OCI-LY3 (cell line): ENCODE data around the gene ARHGEF11.

Experiments used
- H2AFZ ChIP-seq: fragments of 200-600, 300-600 bp; shearing (Covaris generic); 2 replicates; pipeline ENCODE4 v1.6.0; 2014; ENCODE audit warnings: antibody characterized with exemption, low read depth, low read length
- H3K27ac ChIP-seq: fragments of 200-600, 300-600 bp; sonication (generic); 2 replicates; pipeline ENCODE4 v1.5.1; 2014; ENCODE audit warnings: mild to moderate bottlenecking, low read length, moderate library complexity, mixed read lengths
- H3K27me3 ChIP-seq: fragments of 200-600, 300-600 bp; sonication (generic); 2 replicates; pipeline ENCODE4 v1.6.1; 2014; ENCODE audit warnings: low read depth, low read length, mixed read lengths
- H3K36me3 ChIP-seq: fragments of 200-600, 300-600 bp; sonication (generic); replicated peaks from 2 replicates; pipeline ENCODE3; 2014; ENCODE audit warnings: low read depth, low read length, mixed read lengths
- H3K4me1 ChIP-seq: fragments of 300-600, 200-600 bp; sonication (generic); 2 replicates; pipeline ENCODE4 v1.6.1; 2014; ENCODE audit warnings: low read length, mixed read lengths
- H3K4me2 ChIP-seq: fragments of 200-600, 300-600 bp; sonication (generic); 2 replicates; pipeline ENCODE4 v1.6.1; 2014; ENCODE audit warnings: low read length, mixed read lengths
- H3K4me3 ChIP-seq: fragments of 300-600, 200-600 bp; sonication (generic); 2 replicates; pipeline ENCODE4 v1.5.1; 2014; ENCODE audit warnings: antibody characterized with exemption, mild to moderate bottlenecking, low read length, moderate library complexity
- H3K79me2 ChIP-seq: fragments of 300-600, 200-600 bp; shearing (Covaris generic); 2 replicates; pipeline ENCODE4 v1.6.1; 2014; ENCODE audit warnings: mild to moderate bottlenecking, low read length, mixed read lengths
- H3K9ac ChIP-seq: fragments of 300-600, 200-600 bp; shearing (Covaris generic); 2 replicates; pipeline ENCODE4 v1.6.0; 2014; ENCODE audit warnings: mild to moderate bottlenecking, low read length, moderate library complexity
- H3K9me3 ChIP-seq: fragments of 200-600, 300-600 bp; shearing (Covaris generic); 2 replicates; pipeline ENCODE4 v1.6.1; 2014; ENCODE audit warnings: low read length, mixed read lengths; ENCODE audit not compliant: insufficient read depth
- H4K20me1 ChIP-seq: fragments of 200-600, 300-600 bp; sonication (generic); 2 replicates; pipeline ENCODE4 v1.6.1; 2016; ENCODE audit warnings: low read length, mixed read lengths; ENCODE audit not compliant: insufficient read depth
- EZH2phosphoT487 ChIP-seq: fragments of 200-600 bp; shearing (Covaris generic); IDR thresholded peaks from 2 replicates; pipeline ENCODE4 v1.6.1; 2018; ENCODE audit warnings: antibody characterized with exemption, mixed run types, low read depth
- TF ChIP-seq, protein P1 (sequence below): fragments of 200-600, 300-600 bp; sonication (generic); IDR thresholded peaks from 2 replicates; pipeline ENCODE4 v1.5.1; 2014; ENCODE audit warnings: antibody characterized with exemption, low read length, low read depth

Gene ARHGEF11

DNA sequence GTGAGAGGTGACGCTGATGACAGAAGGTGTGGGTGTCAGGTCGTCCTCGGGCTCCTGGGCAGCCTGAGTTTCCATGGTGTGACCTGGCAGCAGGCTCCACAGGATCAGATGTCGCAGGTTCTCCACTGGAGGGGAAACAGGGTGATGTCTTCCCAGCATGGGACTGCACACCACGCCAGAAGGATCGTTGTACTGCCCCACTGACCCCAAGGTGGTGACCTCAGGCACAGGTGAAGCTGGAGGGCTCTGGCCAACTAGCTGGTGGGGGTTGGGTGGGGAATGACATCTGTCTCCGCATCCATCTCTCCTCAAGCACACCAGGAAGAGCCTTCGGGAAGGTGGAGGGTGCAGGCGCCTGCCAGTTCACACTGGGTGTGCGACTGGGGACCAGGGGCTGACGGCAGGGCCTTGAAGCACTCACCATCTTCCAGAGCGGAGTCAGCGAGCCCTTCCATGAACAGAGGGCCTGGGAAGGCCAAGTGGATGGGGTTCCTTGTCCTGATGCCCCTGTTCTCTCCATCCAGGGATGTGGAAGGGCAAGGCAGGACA lies 105.7 kb downstream of the ARHGEF11 start:
- Histone ChIP-seq H3K27me3 (no peaks in the 10 kb centered on the region), H3K79me2 (no peaks in the 10 kb centered on the region), H3K36me3 (peaks cover 35% of the 10 kb centered on the region), H4K20me1 (no peaks in the 10 kb centered on the region), H3K27ac (no peak overlapping the region), H3K4me1 (peaks cover 14% of the 10 kb centered on the region), H3K9ac (no peak overlapping the region), H2AFZ (no peak overlapping the region), H3K4me3 (no peak overlapping the region), H3K4me2 (no peak overlapping the region), H3K9me3 (no peaks in the 10 kb centered on the region)
- TF ChIP-seq, protein P1, sequence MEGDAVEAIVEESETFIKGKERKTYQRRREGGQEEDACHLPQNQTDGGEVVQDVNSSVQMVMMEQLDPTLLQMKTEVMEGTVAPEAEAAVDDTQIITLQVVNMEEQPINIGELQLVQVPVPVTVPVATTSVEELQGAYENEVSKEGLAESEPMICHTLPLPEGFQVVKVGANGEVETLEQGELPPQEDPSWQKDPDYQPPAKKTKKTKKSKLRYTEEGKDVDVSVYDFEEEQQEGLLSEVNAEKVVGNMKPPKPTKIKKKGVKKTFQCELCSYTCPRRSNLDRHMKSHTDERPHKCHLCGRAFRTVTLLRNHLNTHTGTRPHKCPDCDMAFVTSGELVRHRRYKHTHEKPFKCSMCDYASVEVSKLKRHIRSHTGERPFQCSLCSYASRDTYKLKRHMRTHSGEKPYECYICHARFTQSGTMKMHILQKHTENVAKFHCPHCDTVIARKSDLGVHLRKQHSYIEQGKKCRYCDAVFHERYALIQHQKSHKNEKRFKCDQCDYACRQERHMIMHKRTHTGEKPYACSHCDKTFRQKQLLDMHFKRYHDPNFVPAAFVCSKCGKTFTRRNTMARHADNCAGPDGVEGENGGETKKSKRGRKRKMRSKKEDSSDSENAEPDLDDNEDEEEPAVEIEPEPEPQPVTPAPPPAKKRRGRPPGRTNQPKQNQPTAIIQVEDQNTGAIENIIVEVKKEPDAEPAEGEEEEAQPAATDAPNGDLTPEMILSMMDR: no peak
- no peak for TF ChIP-seq EZH2phosphoT487

DNA sequence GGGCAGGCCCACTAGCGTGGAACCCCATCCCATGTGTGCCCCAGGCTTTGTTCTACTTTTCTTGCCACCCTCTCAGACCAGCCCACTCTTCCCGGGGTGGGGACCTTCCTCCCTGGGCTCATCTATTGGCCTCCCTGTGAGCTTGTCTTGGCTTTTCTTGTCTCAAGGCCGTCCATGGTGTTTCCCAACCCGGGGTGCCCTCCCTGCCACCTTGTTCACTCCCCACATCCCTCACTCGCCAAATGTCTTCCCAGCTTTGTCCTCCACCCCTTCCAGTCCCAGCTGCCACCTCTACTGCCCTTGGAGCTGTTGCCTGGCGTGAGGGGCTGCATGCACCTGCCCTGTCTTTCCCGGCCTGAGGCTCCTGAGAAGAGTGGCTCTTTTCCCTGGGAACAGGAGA lies 106.7 kb downstream of the ARHGEF11 start:
- no peaks in the 10 kb centered on the region for H3K27me3 ChIP-seq
- H3K4me3 ChIP-seq: no peak overlapping the region
- peaks cover 14% of the 10 kb centered on the region for H3K4me1 ChIP-seq
- no peak overlapping the region for H3K4me2 ChIP-seq
- H3K9ac ChIP-seq: no peak overlapping the region
- H3K79me2 ChIP-seq: no peaks in the 10 kb centered on the region
- no peaks in the 10 kb centered on the region for H4K20me1 ChIP-seq
- no peaks in the 10 kb centered on the region for H3K9me3 ChIP-seq
- no peak overlapping the region for H2AFZ ChIP-seq
- TF ChIP-seq, protein P1: no peak
- no peak for TF ChIP-seq EZH2phosphoT487
- peaks cover 25% of the 10 kb centered on the region for H3K36me3 ChIP-seq
- H3K27ac ChIP-seq: no peak overlapping the region

DNA sequence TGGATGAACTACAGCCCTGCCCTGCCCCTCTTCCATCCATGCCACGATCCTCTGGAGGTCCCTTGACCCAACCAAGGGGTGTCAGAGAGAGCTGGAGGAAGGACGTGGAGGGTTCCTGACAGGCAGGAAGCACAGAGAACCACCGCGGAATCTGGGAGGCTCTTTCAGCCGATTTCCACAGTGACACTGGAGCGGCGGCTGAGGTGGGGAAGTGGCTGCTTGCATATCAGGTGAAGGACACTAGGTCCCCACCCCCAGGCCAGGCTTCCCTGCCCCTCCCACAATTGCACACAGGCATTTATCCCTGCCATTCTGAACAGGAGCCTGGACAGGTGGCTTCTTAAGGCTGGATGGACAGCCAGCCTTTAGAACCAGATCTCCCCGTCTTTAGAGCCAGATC lies 107.7 kb downstream of the ARHGEF11 start:
- Histone ChIP-seq H3K9ac (no peak overlapping the region), H3K4me3 (no peak overlapping the region), H3K27me3 (no peaks in the 10 kb centered on the region), H3K79me2 (no peaks in the 10 kb centered on the region), H3K4me1 (peaks cover 14% of the 10 kb centered on the region), H3K36me3 (peaks cover 21% of the 10 kb centered on the region), H4K20me1 (no peaks in the 10 kb centered on the region), H3K9me3 (no peaks in the 10 kb centered on the region), H3K4me2 (no peak overlapping the region), H3K27ac (no peak overlapping the region), H2AFZ (no peak overlapping the region)
- TF ChIP-seq, protein P1: no peak
- no peak for TF ChIP-seq EZH2phosphoT487

DNA sequence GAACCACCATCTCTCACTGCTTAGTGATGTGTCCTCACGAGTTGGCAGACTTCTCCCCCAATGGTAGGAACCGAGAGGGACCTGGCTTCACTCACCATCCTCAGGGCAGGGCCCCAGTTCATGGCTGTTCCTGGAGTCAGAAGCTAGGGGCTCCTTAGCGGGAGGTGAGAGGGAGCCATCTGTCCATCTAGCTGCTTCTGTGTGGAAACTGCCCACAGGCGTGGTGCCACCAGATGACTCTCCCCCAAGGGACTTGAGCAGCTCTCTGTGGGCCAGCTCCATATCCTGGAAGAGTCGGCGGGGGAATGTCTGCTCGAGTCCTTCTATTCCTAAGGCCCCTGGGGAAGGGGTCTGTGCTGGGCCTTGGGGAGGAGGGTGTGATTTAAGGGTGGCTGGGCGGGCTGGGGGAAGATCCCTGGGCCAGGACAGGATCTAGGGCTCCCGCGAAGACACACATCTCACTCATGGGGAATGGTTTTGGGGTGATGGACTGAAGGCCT lies 108.8 kb downstream of the ARHGEF11 start:
- Histone ChIP-seq H3K4me2 (no peak overlapping the region), H4K20me1 (no peaks in the 10 kb centered on the region), H3K36me3 (peaks cover 18% of the 10 kb centered on the region), H2AFZ (no peak overlapping the region), H3K4me3 (no peak overlapping the region), H3K27me3 (no peaks in the 10 kb centered on the region), H3K9me3 (no peaks in the 10 kb centered on the region), H3K79me2 (no peaks in the 10 kb centered on the region), H3K4me1 (peaks cover 14% of the 10 kb centered on the region), H3K9ac (no peak overlapping the region), H3K27ac (peak overlapping the region; percentile 14; the same call in 1 of the 2 replicates)
- no peak for TF ChIP-seq EZH2phosphoT487
- TF ChIP-seq, protein P1: no peak
